Liver (tissue), 3 donors: ENCODE results near the gene S100Z.

Experiments used
- EGR1 ChIP-seq, 2 donors: IDR thresholded peaks; 2 replicates each; pipeline ENCODE4 v1.6.1; 2016 to 2018; ENCODE audit warnings: antibody characterized with exemption in 2 of 2, low read depth in 2 of 2
- FOXA1 ChIP-seq: IDR thresholded peaks from 2 replicates; pipeline ENCODE4 v1.6.1; 2016; ENCODE audit warnings: antibody characterized with exemption
- GABPA ChIP-seq, 2 donors: IDR thresholded peaks in 1 of 2; conservative IDR thresholded peaks in 1 of 2; 2 replicates each; pipeline ENCODE4 v1.6.1; 2016; ENCODE audit warnings: antibody characterized with exemption in 2 of 2, mild to moderate bottlenecking in 1 of 2, moderate library complexity in 1 of 2
- NR2F2 ChIP-seq: IDR thresholded peaks from 2 replicates; pipeline ENCODE4 v1.6.1; 2016; ENCODE audit warnings: antibody characterized with exemption
- RXRA ChIP-seq, 2 donors: IDR thresholded peaks; 2 replicates each; pipeline ENCODE4 v1.6.1; 2017 to 2018; ENCODE audit warnings: antibody characterized with exemption in 2 of 2, mild to moderate bottlenecking in 1 of 2
- TAF1 ChIP-seq: conservative IDR thresholded peaks from 2 replicates; pipeline ENCODE4 v1.6.1; 2016; ENCODE audit warnings: antibody characterized with exemption, mild to moderate bottlenecking
- YY1 ChIP-seq: IDR thresholded peaks from 2 replicates; pipeline ENCODE4 v1.6.1; 2016; ENCODE audit warnings: antibody characterized with exemption, mild to moderate bottlenecking
- TF ChIP-seq, protein P1 (sequence below): fragments of 150-350 bp; IDR thresholded peaks from 2 replicates; pipeline ENCODE4 v1.5.1; 2017; ENCODE audit warnings: improper control_type of control experiment, low read depth, low read length; ENCODE audit not compliant: missing input control
- TF ChIP-seq, protein P2 (sequence below): IDR thresholded peaks from 2 replicates; pipeline ENCODE4 v1.6.1; 2016; ENCODE audit warnings: antibody characterized with exemption
- TF ChIP-seq, protein P3 (sequence below): IDR thresholded peaks from 2 replicates; pipeline ENCODE4 v1.6.1; 2016; ENCODE audit warnings: antibody characterized with exemption, mild to moderate bottlenecking
- donor health status: healthy.
- donor health status: healthy.

DNA sequence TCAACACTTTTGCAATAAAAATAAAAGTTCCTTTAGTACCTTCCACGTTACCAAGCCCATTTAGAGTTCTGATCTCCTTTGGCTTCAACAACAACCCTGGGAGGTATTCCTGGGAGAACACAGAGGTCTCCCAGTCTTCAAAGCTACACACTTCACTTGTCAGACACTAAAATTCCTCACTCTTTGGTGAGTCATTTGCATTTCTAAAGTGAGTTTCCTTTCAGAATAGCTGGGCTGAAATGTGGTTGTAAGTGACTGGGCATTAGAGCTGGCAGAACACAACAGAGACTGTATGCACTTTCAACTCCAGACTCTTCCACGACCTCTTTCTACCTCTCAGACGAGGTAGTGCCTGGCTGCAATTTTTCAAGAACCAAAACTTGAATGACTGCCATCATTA, 42.5 kb upstream of the S100Z start:
- no peak for TF ChIP-seq EGR1 (IDR thresholded peaks at IDR 0.05; ENCODE audit: low read depth in 2 of 2)
- TF ChIP-seq, protein P1, sequence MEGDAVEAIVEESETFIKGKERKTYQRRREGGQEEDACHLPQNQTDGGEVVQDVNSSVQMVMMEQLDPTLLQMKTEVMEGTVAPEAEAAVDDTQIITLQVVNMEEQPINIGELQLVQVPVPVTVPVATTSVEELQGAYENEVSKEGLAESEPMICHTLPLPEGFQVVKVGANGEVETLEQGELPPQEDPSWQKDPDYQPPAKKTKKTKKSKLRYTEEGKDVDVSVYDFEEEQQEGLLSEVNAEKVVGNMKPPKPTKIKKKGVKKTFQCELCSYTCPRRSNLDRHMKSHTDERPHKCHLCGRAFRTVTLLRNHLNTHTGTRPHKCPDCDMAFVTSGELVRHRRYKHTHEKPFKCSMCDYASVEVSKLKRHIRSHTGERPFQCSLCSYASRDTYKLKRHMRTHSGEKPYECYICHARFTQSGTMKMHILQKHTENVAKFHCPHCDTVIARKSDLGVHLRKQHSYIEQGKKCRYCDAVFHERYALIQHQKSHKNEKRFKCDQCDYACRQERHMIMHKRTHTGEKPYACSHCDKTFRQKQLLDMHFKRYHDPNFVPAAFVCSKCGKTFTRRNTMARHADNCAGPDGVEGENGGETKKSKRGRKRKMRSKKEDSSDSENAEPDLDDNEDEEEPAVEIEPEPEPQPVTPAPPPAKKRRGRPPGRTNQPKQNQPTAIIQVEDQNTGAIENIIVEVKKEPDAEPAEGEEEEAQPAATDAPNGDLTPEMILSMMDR = no peak
- TF ChIP-seq RXRA (IDR thresholded peaks at IDR 0.05) = no peak
- TF ChIP-seq, protein P2, sequence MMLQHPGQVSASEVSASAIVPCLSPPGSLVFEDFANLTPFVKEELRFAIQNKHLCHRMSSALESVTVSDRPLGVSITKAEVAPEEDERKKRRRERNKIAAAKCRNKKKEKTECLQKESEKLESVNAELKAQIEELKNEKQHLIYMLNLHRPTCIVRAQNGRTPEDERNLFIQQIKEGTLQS = no peak
- no peak for TF ChIP-seq YY1
- TF ChIP-seq TAF1 = no peak
- no peak for TF ChIP-seq GABPA (IDR thresholded peaks at IDR 0.05 in 1 of 2, conservative IDR thresholded peaks at IDR 0.05 in 1 of 2)
- no peak for TF ChIP-seq NR2F2
- TF ChIP-seq, protein P3, sequence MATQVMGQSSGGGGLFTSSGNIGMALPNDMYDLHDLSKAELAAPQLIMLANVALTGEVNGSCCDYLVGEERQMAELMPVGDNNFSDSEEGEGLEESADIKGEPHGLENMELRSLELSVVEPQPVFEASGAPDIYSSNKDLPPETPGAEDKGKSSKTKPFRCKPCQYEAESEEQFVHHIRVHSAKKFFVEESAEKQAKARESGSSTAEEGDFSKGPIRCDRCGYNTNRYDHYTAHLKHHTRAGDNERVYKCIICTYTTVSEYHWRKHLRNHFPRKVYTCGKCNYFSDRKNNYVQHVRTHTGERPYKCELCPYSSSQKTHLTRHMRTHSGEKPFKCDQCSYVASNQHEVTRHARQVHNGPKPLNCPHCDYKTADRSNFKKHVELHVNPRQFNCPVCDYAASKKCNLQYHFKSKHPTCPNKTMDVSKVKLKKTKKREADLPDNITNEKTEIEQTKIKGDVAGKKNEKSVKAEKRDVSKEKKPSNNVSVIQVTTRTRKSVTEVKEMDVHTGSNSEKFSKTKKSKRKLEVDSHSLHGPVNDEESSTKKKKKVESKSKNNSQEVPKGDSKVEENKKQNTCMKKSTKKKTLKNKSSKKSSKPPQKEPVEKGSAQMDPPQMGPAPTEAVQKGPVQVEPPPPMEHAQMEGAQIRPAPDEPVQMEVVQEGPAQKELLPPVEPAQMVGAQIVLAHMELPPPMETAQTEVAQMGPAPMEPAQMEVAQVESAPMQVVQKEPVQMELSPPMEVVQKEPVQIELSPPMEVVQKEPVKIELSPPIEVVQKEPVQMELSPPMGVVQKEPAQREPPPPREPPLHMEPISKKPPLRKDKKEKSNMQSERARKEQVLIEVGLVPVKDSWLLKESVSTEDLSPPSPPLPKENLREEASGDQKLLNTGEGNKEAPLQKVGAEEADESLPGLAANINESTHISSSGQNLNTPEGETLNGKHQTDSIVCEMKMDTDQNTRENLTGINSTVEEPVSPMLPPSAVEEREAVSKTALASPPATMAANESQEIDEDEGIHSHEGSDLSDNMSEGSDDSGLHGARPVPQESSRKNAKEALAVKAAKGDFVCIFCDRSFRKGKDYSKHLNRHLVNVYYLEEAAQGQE = no peak
- no peak for TF ChIP-seq FOXA1
